ENCODE measurements around the gene SPINDOC.
"Not testable (repeated sequence)": the region's sequence is repeated elsewhere in the genome, so short reads cannot be mapped to it uniquely, and the experiment has no call there.

SPINDOC gene

GRCh38 chr11:63858628-63859550, 45.6 kb downstream of the SPINDOC start:
- DNase-seq: no peak

DNA sequence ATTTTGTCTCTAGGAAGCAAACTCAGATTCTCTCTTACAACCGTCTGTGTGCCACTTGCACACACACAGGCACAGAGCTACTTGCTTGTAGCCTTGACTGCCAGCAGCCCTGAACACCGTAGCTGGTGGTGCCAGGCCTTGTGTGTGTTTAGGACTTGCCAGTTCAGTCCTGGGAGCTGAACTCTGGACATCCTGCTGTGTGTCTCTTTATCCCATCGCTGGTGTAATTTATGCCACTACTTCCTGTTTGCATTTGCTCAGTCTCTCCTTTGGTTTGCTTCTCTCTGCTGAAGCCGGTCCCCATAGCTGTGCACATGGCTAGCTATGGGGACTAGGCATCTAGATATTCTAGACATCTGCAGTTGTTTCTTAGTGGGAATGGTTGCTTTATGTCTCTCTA, 49.7 kb downstream of the SPINDOC start:
- DNase-seq: no peak

- DNase-seq: not testable (repeated sequence)
Measured at GRCh38 chr11:63863620-63864019, 50.4 kb downstream of the SPINDOC start.

DNA sequence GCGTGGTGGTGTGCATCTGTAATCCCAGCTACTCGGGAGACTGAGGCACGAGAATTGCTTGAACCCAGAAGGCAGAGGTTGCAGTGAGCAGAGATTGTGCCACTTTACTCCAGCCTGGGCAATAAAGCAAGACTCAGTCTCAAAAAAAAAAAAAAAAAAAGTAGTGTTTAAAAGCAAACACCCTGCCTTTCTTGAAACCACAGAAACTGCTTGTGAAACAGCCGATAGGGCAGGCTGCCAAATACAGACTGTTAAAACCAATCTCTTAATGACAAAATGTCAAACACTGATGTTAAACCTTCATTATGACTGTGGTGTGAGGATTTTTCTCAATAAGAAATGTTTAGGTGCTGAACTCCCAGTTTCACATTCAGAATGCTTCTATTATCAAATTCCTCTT, 53.0 kb downstream of the SPINDOC start:
- DNase-seq: no peak

DNA sequence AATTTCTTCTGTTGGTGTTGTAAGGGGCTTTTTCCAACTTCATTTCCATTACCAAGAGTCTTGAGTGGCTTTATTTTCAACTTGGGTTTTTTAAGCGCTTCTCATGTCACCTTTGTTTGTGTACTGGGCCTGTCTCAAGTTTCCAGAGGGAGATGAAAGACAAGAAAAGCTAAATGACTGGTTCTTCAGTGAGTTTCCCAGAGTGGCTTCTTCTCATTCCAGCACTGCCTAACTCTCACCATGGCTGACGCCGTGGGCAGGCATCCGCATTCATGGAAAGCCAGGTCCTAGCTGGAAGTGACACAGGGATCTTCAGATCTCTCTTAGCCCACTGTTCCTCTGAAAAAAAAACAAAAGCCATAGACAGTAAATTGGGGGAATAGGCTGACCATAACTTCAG, 54.3 kb downstream of the SPINDOC start:
- no peak for DNase-seq

DNA sequence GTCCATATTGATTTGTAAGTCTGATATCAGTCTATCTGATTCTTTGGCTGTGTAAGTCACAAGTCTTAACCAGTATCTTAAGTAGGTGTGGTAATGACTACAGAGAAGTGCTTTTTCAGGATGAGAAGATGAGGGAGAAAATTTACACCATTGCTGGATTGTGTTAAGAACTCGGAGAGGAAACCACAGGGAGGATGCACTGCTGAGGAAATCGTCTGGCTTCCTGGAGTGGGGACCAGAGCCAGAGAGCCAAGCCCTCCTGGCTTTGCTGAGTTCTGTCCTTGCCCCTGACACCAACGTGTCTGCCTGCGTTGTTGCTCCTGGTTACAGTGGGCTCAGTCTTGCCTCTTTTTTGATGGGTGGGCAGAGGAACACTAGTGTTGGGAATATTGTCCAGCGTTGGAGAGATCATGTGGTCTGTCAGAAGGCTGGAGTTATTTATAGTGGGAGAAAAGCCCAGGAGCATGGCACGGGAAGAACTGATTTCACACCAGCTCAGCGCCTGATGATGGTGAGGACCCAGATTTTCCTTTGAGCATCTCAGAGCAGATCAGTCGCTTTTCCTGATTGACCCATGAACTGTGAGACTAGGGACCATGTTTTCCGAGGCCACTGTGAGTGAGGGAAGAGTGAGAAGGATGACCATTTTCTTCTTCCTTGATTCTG, 55.3 kb downstream of the SPINDOC start:
- no peak for DNase-seq

- DNase-seq: no peak
Measured at GRCh38 chr11:63869171-63869591, 55.9 kb downstream of the SPINDOC start.

DNA sequence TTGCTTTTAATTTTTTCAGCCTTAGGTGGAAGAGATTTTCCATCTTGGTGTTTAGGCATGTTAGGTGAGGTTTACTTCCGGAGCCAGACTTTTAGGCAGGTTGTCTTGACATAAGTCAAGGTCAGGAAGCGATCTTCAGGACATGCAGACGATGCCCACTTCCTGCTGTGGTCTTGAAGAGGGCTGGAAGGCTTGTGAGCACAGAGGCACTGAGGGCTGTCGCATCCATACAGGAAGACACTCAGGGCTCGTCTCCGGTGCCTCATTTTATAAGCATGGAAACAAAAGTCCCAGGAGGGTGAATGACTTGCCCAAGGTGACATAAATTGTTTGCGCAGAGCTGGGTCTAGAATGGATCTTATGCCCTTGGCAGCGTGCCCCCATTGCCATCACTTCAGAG, 56.4 kb downstream of the SPINDOC start:
- DNase-seq: no peak

DNA sequence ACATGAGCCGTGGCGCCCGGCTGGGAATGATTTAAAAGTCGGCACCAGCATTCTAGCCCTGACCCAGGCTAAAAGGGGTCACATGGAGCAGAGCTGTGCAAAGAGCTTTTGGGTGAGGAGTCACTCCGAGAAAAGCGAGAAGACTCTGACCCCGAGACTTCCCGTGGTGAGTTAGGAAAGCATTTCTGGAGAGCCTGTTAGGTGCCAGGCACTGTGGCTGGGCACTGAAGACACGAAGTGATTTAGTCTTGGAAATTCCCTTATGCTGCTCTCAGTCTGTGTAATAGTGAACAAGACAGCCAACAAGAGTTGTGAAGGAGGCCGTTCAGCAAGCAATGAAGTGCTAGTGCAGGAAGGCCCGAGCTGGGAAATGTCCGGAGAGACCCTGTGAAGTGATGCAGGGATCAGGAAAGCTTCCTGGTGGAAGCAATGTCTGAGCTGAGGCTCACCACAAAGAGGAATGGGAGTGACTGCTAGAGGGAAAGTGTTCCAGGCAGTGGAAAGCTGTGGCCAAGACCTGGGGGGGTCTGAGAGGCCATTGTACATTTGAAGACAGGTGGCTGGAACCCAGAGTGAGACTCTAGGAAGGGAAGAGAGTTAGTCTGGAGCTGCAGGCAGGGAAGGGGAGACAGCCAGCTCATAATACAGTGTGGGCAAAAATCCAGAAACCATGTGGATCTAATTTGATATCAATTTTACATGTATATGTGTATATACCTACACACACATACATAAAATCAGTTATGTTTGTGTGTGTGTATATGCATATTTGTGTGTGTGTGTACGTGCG, 57.3 kb downstream of the SPINDOC start:
- DNase-seq: no peak

DNA sequence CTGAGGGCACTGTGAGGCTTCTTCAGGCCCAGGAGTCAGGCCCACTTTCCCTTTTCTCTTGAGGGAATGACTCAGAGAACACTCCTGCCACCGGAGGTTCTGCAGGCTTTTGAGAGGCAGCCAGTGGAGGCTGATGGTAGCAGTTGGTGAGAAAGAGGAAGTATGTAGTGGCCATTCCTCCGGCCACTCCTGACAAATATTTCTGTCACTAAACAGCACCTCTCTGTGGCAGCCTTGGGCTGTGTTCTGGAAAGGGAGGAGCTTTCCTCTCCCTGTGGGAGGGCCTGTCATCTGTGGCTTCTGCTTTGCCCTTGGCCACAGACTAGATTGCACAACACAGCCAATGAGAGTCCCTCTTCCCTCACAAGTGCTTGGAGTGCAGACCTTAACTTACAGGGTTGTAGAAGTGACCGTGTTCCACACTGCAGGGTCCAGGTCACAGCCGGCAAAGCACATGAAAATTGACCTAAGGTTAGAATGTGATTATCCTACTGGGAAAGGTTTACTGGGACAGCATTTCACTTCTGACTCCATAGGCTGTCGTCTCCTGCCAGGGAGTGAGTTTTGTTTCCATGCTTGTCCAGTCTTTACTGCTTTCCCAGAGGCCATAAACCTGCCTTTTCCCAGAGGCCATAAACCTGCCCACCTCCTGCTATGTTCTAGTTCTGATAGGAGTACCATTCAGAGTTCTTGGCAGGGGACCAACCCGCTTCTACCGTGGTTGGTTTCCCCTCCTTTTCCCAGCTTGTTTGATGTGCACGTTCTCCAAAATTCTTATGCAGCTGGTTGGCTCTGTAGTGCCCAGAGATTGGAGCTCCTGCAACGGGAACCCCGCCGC, 58.9 kb downstream of the SPINDOC start:
- peak; percentile 97 for DNase-seq

- DNase-seq: no peak
Measured at GRCh38 chr11:63872800-63873197, 59.5 kb downstream of the SPINDOC start.

GRCh38 chr11:63873311-63873710, 60.1 kb downstream of the SPINDOC start:
- DNase-seq: no peak

GRCh38 chr11:63874511-63874910, 61.3 kb downstream of the SPINDOC start:
- DNase-seq: no peak

- no peak for DNase-seq
Measured at GRCh38 chr11:63875506-63876065, 62.3 kb downstream of the SPINDOC start.

- no peak for DNase-seq
Measured at GRCh38 chr11:63876616-63877015, 63.4 kb downstream of the SPINDOC start.
